PC-3 (cell line): ENCODE measurements around the gene PTPN1.

Experiments
- CTCF ChIP-seq: fragments of 300-600 bp; sonication (generic); conservative IDR thresholded peaks from 2 replicates; pipeline ENCODE4 v1.5.1; 2017; ENCODE audit warnings: antibody characterized with exemption, low read depth, mild to moderate bottlenecking, low read length
- EZH2 ChIP-seq: fragments of 300-600 bp; sonication (generic); IDR thresholded peaks from one replicate; pipeline ENCODE4 v1.6.1; 2017; ENCODE audit warnings: antibody characterized with exemption, mild to moderate bottlenecking, low read length; ENCODE audit not compliant: unreplicated experiment
- EZH2phosphoT487 ChIP-seq: fragments of 300-600 bp; sonication (generic); IDR thresholded peaks from 2 replicates; pipeline ENCODE4 v1.6.1; 2018; ENCODE audit warnings: mild to moderate bottlenecking, antibody characterized with exemption, low read length, borderline replicate concordance

GRCh38 chr20:50508171-50508755 lies 1.9 kb upstream of the PTPN1 start:
- TF ChIP-seq CTCF (no peak), EZH2phosphoT487 (no peak), EZH2 (no peak)
